Karpas-422 (cell line): ENCODE results near the gene KCNK10. TPM values are rescaled to one million over a fixed set of nuclear protein-coding genes. Genes with fewer than 3 reads are reported as not detected.
A peak's percentile ranks its signal among the peaks of the same experiment; 100 is the strongest.

ENCODE experiments used
- DNase-seq: peaks from one replicate; pipeline ENCODE4 v3.0.0-alpha.2; 2015
- H2AFZ ChIP-seq: fragments of 200-600 bp; sonication (generic); 2 replicates; pipeline ENCODE4 v1.6.1; 2014; ENCODE audit warnings: antibody characterized with exemption, low read length, mixed read lengths
- H3K27ac ChIP-seq: fragments of 200-600 bp; sonication (generic); 2 replicates; pipeline ENCODE4 v1.5.1; 2014; ENCODE audit warnings: mild to moderate bottlenecking, low read length, moderate library complexity
- H3K27me3 ChIP-seq: fragments of 200-600 bp; sonication (generic); 2 replicates; pipeline ENCODE4 v1.6.1; 2014; ENCODE audit warnings: low read length, mixed read lengths
- H3K36me3 ChIP-seq: fragments of 200-600 bp; sonication (generic); 2 replicates; pipeline ENCODE4 v1.6.1; 2014; ENCODE audit warnings: low read length, mixed read lengths; ENCODE audit not compliant: insufficient read depth
- H3K4me1 ChIP-seq: fragments of 200-600 bp; sonication (generic); 2 replicates; pipeline ENCODE4 v1.6.1; 2014; ENCODE audit warnings: mild to moderate bottlenecking, low read length, mixed read lengths
- H3K4me2 ChIP-seq: fragments of 200-600 bp; sonication (generic); 2 replicates; pipeline ENCODE4 v1.6.1; 2014; ENCODE audit warnings: low read length, low read depth, mild to moderate bottlenecking; ENCODE audit not compliant: poor library complexity, severe bottlenecking
- H3K4me3 ChIP-seq: fragments of 200-600 bp; sonication (generic); 2 replicates; pipeline ENCODE4 v1.5.1; 2014; ENCODE audit warnings: mild to moderate bottlenecking, antibody characterized with exemption, low read length, mixed read lengths
- H3K79me2 ChIP-seq: fragments of 200-600 bp; sonication (generic); 2 replicates; pipeline ENCODE4 v1.6.1; 2014; ENCODE audit warnings: mild to moderate bottlenecking, low read length, mixed read lengths
- H3K9ac ChIP-seq: fragments of 200-600 bp; sonication (generic); 2 replicates; pipeline ENCODE4 v1.6.0; 2014; ENCODE audit warnings: low read length
- H3K9me2 ChIP-seq: fragments of 200-600 bp; sonication (generic), shearing (Covaris generic); replicated peaks from 2 replicates; pipeline ENCODE4 v1.6.0; 2014; ENCODE audit warnings: mild to moderate bottlenecking, low read length, moderate library complexity; ENCODE audit not compliant: insufficient read depth
- H3K9me3 ChIP-seq: fragments of 300-700, 200-600 bp; sonication (generic); 2 replicates; pipeline ENCODE4 v1.6.1; 2014; ENCODE audit warnings: low read length, mixed read lengths
- H4K20me1 ChIP-seq: fragments of 200-600 bp; sonication (generic); 2 replicates; pipeline ENCODE4 v1.6.1; 2014; ENCODE audit warnings: mild to moderate bottlenecking, antibody characterized with exemption, low read length, low read depth; ENCODE audit not compliant: insufficient read depth
- total RNA-seq: library from RNA; depleted of rRNA; stranded (reverse); fragments of >200 nt; shearing (Covaris generic); gene quantifications from 2 replicates; pipeline ENCODE4 v1.2.3, GENCODE V29; 2014; ENCODE audit warnings: low replicate concordance

The KCNK10 gene
- total RNA-seq, 1 experiment from 2014 or later: 0.07 TPM

- H3K9ac ChIP-seq: no peak overlapping the region
- no peak for DNase-seq
- H3K9me3 ChIP-seq: no peaks in the 10 kb centered on the region
- H3K27me3 ChIP-seq: no peaks in the 10 kb centered on the region
- H3K4me1 ChIP-seq: peaks cover 14% of the 10 kb centered on the region
- H3K4me3 ChIP-seq: no peak overlapping the region
- H3K79me2 ChIP-seq: no peaks in the 10 kb centered on the region
- no peak overlapping the region for H3K4me2 ChIP-seq
- H3K9me2 ChIP-seq: no peaks in the 10 kb centered on the region
- H2AFZ ChIP-seq: no peak overlapping the region
- no peaks in the 10 kb centered on the region for H3K36me3 ChIP-seq
- H4K20me1 ChIP-seq: no peaks in the 10 kb centered on the region
- H3K27ac ChIP-seq: no peak overlapping the region
Measured at GRCh38 chr14:88300817-88301216, 22.3 kb downstream of the KCNK10 start.

- Histone ChIP-seq H3K27ac (no peak overlapping the region), H3K27me3 (no peaks in the 10 kb centered on the region), H3K4me1 (peaks cover 14% of the 10 kb centered on the region), H3K9me3 (no peaks in the 10 kb centered on the region), H3K79me2 (no peaks in the 10 kb centered on the region), H2AFZ (no peak overlapping the region), H3K9ac (no peak overlapping the region), H3K36me3 (no peaks in the 10 kb centered on the region), H3K4me3 (no peak overlapping the region), H4K20me1 (no peaks in the 10 kb centered on the region), H3K9me2 (no peaks in the 10 kb centered on the region), H3K4me2 (peak overlapping the region; percentile 16)
- DNase-seq: peak; percentile 83
Measured at GRCh38 chr14:88299865-88300530, 23.1 kb downstream of the KCNK10 start.

- H3K9me2 ChIP-seq: no peaks in the 10 kb centered on the region; the same call in 1 of the 2 replicates
- H4K20me1 ChIP-seq: no peaks in the 10 kb centered on the region
- H3K4me3 ChIP-seq: no peak overlapping the region
- H2AFZ ChIP-seq: no peak overlapping the region
- DNase-seq: no peak
- H3K9me3 ChIP-seq: no peaks in the 10 kb centered on the region
- no peak overlapping the region for H3K9ac ChIP-seq
- H3K27me3 ChIP-seq: peaks cover 2% of the 10 kb centered on the region; the same call in 1 of the 2 replicates
- peaks cover 14% of the 10 kb centered on the region for H3K4me1 ChIP-seq
- H3K79me2 ChIP-seq: no peaks in the 10 kb centered on the region
- H3K4me2 ChIP-seq: no peak overlapping the region
- H3K36me3 ChIP-seq: no peaks in the 10 kb centered on the region
- no peak overlapping the region for H3K27ac ChIP-seq
Measured at GRCh38 chr14:88297306-88297705, 25.8 kb downstream of the KCNK10 start.

GRCh38 chr14:88296351-88296750 lies 26.7 kb downstream of the KCNK10 start:
- Histone ChIP-seq H4K20me1 (no peaks in the 10 kb centered on the region), H3K27me3 (peaks cover 2% of the 10 kb centered on the region; the same call in 1 of the 2 replicates), H3K4me1 (peaks cover 14% of the 10 kb centered on the region), H3K9me2 (no peaks in the 10 kb centered on the region; the same call in 1 of the 2 replicates), H3K9me3 (no peaks in the 10 kb centered on the region), H3K9ac (no peak overlapping the region), H2AFZ (no peak overlapping the region), H3K79me2 (no peaks in the 10 kb centered on the region), H3K27ac (no peak overlapping the region), H3K4me3 (no peak overlapping the region), H3K4me2 (no peak overlapping the region), H3K36me3 (no peaks in the 10 kb centered on the region)
- no peak for DNase-seq

GRCh38 chr14:88289996-88290395 lies 33.1 kb downstream of the KCNK10 start:
- H3K27ac ChIP-seq: no peak overlapping the region
- H3K79me2 ChIP-seq: no peaks in the 10 kb centered on the region
- no peaks in the 10 kb centered on the region for H3K36me3 ChIP-seq
- H2AFZ ChIP-seq: no peak overlapping the region
- H3K27me3 ChIP-seq: peaks cover 7% of the 10 kb centered on the region; the same call in 1 of the 2 replicates
- no peak overlapping the region for H3K9ac ChIP-seq
- H4K20me1 ChIP-seq: no peaks in the 10 kb centered on the region
- no peak overlapping the region for H3K4me3 ChIP-seq
- no peaks in the 10 kb centered on the region for H3K4me1 ChIP-seq
- DNase-seq: no peak
- no peaks in the 10 kb centered on the region; the same call in 1 of the 2 replicates for H3K9me2 ChIP-seq
- H3K9me3 ChIP-seq: no peaks in the 10 kb centered on the region
- H3K4me2 ChIP-seq: no peak overlapping the region

- Histone ChIP-seq H2AFZ (no peak overlapping the region), H3K9ac (no peak overlapping the region), H3K27me3 (peaks cover 7% of the 10 kb centered on the region; the same call in 1 of the 2 replicates), H3K4me1 (no peaks in the 10 kb centered on the region), H3K36me3 (no peaks in the 10 kb centered on the region), H3K4me3 (no peak overlapping the region), H3K79me2 (no peaks in the 10 kb centered on the region), H3K4me2 (no peak overlapping the region), H4K20me1 (no peaks in the 10 kb centered on the region), H3K9me2 (no peaks in the 10 kb centered on the region), H3K27ac (no peak overlapping the region), H3K9me3 (no peaks in the 10 kb centered on the region)
- DNase-seq: no peak
Measured at GRCh38 chr14:88289234-88289633, 33.8 kb downstream of the KCNK10 start.

- no peak overlapping the region for H3K4me3 ChIP-seq
- H3K36me3 ChIP-seq: no peaks in the 10 kb centered on the region
- no peak for DNase-seq
- no peaks in the 10 kb centered on the region for H3K9me2 ChIP-seq
- H3K4me1 ChIP-seq: no peaks in the 10 kb centered on the region
- no peak overlapping the region for H3K4me2 ChIP-seq
- H2AFZ ChIP-seq: no peak overlapping the region
- no peak overlapping the region for H3K27ac ChIP-seq
- no peaks in the 10 kb centered on the region for H3K79me2 ChIP-seq
- H4K20me1 ChIP-seq: no peaks in the 10 kb centered on the region
- H3K27me3 ChIP-seq: peaks cover 5% of the 10 kb centered on the region; the same call in 1 of the 2 replicates
- H3K9me3 ChIP-seq: no peaks in the 10 kb centered on the region
- H3K9ac ChIP-seq: no peak overlapping the region
Measured at GRCh38 chr14:88286309-88286708, 36.8 kb downstream of the KCNK10 start.

- Histone ChIP-seq H3K4me3 (no peak overlapping the region), H3K9ac (no peak overlapping the region), H3K36me3 (no peaks in the 10 kb centered on the region), H3K4me2 (no peak overlapping the region), H3K9me3 (no peaks in the 10 kb centered on the region), H3K79me2 (no peaks in the 10 kb centered on the region), H3K4me1 (no peaks in the 10 kb centered on the region), H3K9me2 (no peaks in the 10 kb centered on the region), H2AFZ (no peak overlapping the region), H4K20me1 (no peaks in the 10 kb centered on the region), H3K27ac (no peak overlapping the region), H3K27me3 (0 out of 2 replicates have a peak, but pooled peaks cover 3% of the 10 kb centered on the region)
- DNase-seq: no peak
Measured at GRCh38 chr14:88281447-88281846, 41.6 kb downstream of the KCNK10 start.
